Activated CD4-positive, alpha-beta memory T cell treated with anti-CD3 and anti-CD28 coated beads, Interleukin-2, amount 10 ng/mL, durations not matched to agents 7 days and 5 days (primary cell): ENCODE results near the gene NKD1. TPM values are rescaled to one million over a fixed set of nuclear protein-coding genes. Genes with fewer than 3 reads are reported as not detected.

Experiments used
- CTCF ChIA-PET: fragments of 350-600 bp; sonication (Branson Sonifier 250); formaldehyde crosslinking; loops from one replicate; lab custom pipeline; 2021; ENCODE audit warnings: antibody characterized with exemption, inconsistent platforms; lab: Charles Lee
- POLR2A ChIA-PET: fragments of 350-600 bp; sonication (Branson Sonifier 250); formaldehyde crosslinking; loops from one replicate; lab custom pipeline; 2021; ENCODE audit warnings: antibody characterized with exemption; lab: Charles Lee
- DNase-seq: peaks from one replicate; pipeline ENCODE4 v3.0.0-alpha.2; 2020
- H3K27ac Mint-ChIP-seq: one replicate; pipeline ENCODE4 v1.8.0; 2021; ENCODE audit warnings: mild to moderate bottlenecking, mixed read lengths
- H3K27me3 Mint-ChIP-seq: one replicate; pipeline ENCODE4 v1.8.0; 2021; ENCODE audit warnings: mixed read lengths
- H3K36me3 Mint-ChIP-seq: one replicate; pipeline ENCODE4 v1.8.0; 2021; ENCODE audit warnings: low read depth, mixed read lengths
- H3K4me1 Mint-ChIP-seq: one replicate; pipeline ENCODE4 v1.8.0; 2021; ENCODE audit warnings: mixed read lengths
- H3K4me3 Mint-ChIP-seq: one replicate; pipeline ENCODE4 v1.8.0; 2021; ENCODE audit warnings: mild to moderate bottlenecking, mixed read lengths
- H3K9me3 Mint-ChIP-seq: one replicate; pipeline ENCODE4 v1.8.0; 2021; ENCODE audit warnings: mixed read lengths
- total RNA-seq, 2 experiments: library from RNA; stranded (reverse); gene quantifications; one replicate each; pipeline ENCODE4 v1.2.3, GENCODE V29; 2021

NKD1 gene
- total RNA-seq, 2 experiments from 2014 or later, result 0.95 to 1.9 TPM

DNA sequence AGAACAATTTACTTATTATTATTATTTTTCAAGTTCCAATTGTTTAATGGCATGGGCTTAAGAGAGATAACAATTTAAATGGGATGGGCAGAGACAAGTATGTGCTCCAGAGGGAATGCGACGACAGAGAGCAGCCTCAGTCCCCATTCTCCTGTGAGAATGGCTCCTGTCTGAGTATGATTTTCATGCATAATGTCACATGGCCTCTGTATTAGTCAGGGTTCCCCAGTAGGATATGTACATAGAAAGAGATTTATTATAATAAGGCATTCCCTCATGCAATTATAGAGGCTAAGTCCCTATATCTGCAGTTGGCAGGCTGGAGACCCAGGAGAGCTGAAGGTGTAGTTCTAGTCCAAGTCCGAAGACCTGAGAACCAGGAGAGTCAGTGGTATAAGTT lies 22.9 kb upstream of the NKD1 start:
- H3K27ac Mint-ChIP-seq, result no peak overlapping the region
- H3K36me3 Mint-ChIP-seq, result no peaks in the 10 kb centered on the region
- peaks cover 16% of the 10 kb centered on the region for H3K9me3 Mint-ChIP-seq
- no peak for DNase-seq
- no peak overlapping the region for H3K4me3 Mint-ChIP-seq
- peaks cover 20% of the 10 kb centered on the region for H3K27me3 Mint-ChIP-seq
- POLR2A ChIA-PET, result no interaction called here
- CTCF ChIA-PET, result interaction anchor here (0.6 kb wide), 1 partner anchor 141 kb away, joined by 4 read pairs; no protein-coding TSS in a partner anchor
- no peaks in the 10 kb centered on the region for H3K4me1 Mint-ChIP-seq

DNA sequence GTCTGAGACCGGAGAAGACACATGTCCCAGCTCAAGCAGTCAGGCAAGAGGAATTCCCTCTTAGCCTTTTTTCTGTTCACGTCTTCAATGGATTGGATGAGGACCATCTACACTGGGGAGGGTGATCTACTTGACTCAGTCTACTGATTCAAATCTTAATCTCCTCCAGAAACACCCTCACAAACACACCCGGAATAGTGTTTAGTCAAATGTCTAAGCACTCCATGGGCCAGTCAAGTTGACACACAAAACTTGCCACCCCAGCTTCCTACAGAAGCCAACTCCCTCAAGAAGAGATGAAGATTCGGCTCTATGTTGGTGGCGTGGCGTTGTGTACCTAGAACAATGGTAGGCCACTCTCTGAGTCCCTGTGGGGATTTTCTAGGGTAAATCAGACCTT lies 22.5 kb upstream of the NKD1 start:
- no peak for DNase-seq
- H3K4me1 Mint-ChIP-seq, result no peaks in the 10 kb centered on the region
- no peaks in the 10 kb centered on the region for H3K36me3 Mint-ChIP-seq
- H3K9me3 Mint-ChIP-seq, result peaks cover 17% of the 10 kb centered on the region
- ChIA-PET POLR2A (no interaction called here), CTCF (no interaction called here)
- no peak overlapping the region for H3K4me3 Mint-ChIP-seq
- H3K27me3 Mint-ChIP-seq, result peaks cover 21% of the 10 kb centered on the region
- H3K27ac Mint-ChIP-seq, result no peak overlapping the region

DNA sequence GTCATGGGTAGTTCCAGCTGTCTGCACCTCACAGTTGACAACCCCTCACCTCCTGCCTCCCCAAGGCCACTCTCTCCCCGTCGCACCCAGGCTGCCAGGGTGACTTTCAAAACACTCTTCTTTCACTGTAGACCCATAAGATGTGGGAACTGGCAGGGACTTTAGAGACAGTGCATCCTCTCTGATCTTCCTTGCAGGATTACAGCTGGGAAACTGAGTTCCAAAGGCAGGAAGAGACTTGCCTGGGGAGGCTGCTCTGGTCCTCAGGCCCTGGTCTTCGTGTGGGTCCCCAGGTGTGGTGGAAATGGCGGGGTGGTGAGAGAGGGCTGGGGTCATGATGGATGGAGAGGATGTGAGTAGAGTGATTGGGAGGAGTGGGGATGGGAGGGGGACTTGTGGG lies 21.9 kb upstream of the NKD1 start:
- H3K4me3 Mint-ChIP-seq, result no peak overlapping the region
- no peak for DNase-seq
- H3K36me3 Mint-ChIP-seq, result no peaks in the 10 kb centered on the region
- peaks cover 17% of the 10 kb centered on the region for H3K9me3 Mint-ChIP-seq
- no peak overlapping the region for H3K27ac Mint-ChIP-seq
- POLR2A ChIA-PET, result no interaction called here
- no peaks in the 10 kb centered on the region for H3K4me1 Mint-ChIP-seq
- peaks cover 19% of the 10 kb centered on the region for H3K27me3 Mint-ChIP-seq
- CTCF ChIA-PET, result no interaction called here

DNA sequence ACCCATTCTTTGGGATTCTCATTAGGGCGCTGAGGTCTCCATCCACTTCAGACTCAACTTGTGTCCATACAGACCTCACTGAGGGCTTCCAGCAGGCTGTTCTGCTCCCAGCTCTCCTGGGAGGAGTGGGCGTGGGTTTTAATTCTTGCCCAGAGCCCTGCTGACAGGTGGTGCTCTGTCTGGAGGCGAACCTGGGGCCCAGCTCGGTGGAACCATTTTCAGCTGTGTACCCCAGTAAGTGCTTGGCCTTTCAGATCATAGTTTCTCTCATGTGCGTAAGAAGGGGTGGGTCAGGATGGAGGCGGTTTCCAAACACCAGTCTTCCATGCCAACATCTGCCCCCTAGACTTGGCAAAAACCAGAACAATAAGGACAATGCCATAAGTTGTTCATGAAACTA lies 21.4 kb upstream of the NKD1 start:
- Mint-ChIP-seq H3K4me3 (no peak overlapping the region), H3K36me3 (no peaks in the 10 kb centered on the region), H3K27ac (no peak overlapping the region), H3K9me3 (peaks cover 17% of the 10 kb centered on the region), H3K4me1 (no peaks in the 10 kb centered on the region), H3K27me3 (peaks cover 21% of the 10 kb centered on the region)
- DNase-seq, result no peak
- POLR2A ChIA-PET, result no interaction called here
- CTCF ChIA-PET, result no interaction called here

DNA sequence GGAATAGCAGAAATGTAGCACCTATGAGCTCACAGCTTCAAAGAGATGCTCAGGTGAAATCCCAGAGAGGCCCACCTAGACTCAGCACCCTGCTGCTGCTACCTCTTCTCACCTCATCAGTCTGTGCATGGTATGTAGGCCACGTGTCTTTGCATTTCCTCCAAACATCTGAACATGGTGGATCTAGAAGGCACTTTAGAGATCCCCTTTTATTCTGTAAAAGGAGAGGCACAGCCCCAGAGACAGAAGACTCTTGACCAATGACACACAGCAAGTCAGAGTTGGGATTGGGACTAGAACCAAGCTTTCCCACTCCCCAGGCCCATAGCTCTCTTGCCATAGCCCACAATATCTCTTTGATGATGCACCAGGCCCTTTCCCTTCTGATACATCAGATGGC lies 19.4 kb upstream of the NKD1 start:
- H3K4me1 Mint-ChIP-seq, result no peaks in the 10 kb centered on the region
- no peak for DNase-seq
- CTCF ChIA-PET, result no interaction called here
- H3K27me3 Mint-ChIP-seq, result peaks cover 23% of the 10 kb centered on the region
- no peak overlapping the region for H3K27ac Mint-ChIP-seq
- POLR2A ChIA-PET, result no interaction called here
- no peak overlapping the region for H3K4me3 Mint-ChIP-seq
- H3K36me3 Mint-ChIP-seq, result no peaks in the 10 kb centered on the region
- peaks cover 17% of the 10 kb centered on the region for H3K9me3 Mint-ChIP-seq

DNA sequence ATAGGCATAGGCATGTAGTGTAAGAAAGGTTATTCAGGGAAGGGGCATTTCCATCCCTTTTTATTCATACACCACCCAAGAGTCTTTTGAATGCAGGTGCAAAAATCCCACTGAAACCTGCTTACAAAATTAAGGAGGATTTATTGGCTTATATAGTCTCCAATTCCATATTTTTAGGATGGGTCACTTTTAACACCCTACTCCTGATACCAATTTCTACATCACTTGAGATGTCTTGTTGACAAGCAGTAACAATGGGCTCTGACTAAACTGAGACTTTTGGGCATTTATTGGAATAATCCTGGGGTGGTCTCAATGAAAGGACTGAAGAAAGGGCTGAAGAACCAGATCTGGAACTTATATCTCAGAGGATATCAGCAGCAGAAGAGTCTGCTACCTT lies 18.9 kb upstream of the NKD1 start:
- Mint-ChIP-seq H3K27ac (no peak overlapping the region), H3K9me3 (peaks cover 17% of the 10 kb centered on the region), H3K27me3 (peaks cover 23% of the 10 kb centered on the region), H3K4me1 (no peaks in the 10 kb centered on the region), H3K36me3 (no peaks in the 10 kb centered on the region), H3K4me3 (no peak overlapping the region)
- no peak for DNase-seq
- POLR2A ChIA-PET, result no interaction called here
- CTCF ChIA-PET, result no interaction called here

GRCh38 chr16:50530277-50531236 lies 17.6 kb upstream of the NKD1 start:
- Mint-ChIP-seq H3K4me3 (no peak overlapping the region), H3K36me3 (no peaks in the 10 kb centered on the region), H3K4me1 (no peaks in the 10 kb centered on the region), H3K9me3 (peaks cover 17% of the 10 kb centered on the region), H3K27ac (no peak overlapping the region), H3K27me3 (peaks cover 21% of the 10 kb centered on the region)
- POLR2A ChIA-PET, result no interaction called here
- CTCF ChIA-PET, result no interaction called here
- no peak for DNase-seq

DNA sequence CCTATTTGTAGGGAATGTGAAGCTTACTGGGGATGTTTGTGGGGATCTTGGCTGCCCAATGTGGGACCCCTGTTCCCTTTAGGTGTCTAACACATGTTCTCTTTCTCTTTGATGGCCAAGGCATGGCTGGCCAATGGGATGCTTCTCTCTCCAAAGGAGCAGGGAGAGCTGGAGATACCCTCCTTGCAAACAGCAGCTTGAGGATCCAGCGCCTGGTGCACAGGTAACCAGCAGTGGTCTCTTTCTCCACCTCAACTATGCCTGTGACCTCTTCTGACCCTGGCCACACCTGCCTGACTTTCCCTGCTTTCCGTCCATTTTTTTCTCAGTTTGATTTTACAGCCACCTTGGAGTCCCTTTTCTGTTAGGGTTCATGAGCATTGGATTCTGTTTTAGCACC lies 16.8 kb upstream of the NKD1 start:
- Mint-ChIP-seq H3K4me1 (no peaks in the 10 kb centered on the region), H3K36me3 (no peaks in the 10 kb centered on the region), H3K27me3 (peaks cover 19% of the 10 kb centered on the region), H3K4me3 (no peak overlapping the region), H3K9me3 (peaks cover 17% of the 10 kb centered on the region), H3K27ac (no peak overlapping the region)
- ChIA-PET CTCF (no interaction called here), POLR2A (no interaction called here)
- no peak for DNase-seq

GRCh38 chr16:50531901-50532300 lies 16.3 kb upstream of the NKD1 start:
- H3K4me1 Mint-ChIP-seq, result no peaks in the 10 kb centered on the region
- H3K27ac Mint-ChIP-seq, result no peak overlapping the region

DNA sequence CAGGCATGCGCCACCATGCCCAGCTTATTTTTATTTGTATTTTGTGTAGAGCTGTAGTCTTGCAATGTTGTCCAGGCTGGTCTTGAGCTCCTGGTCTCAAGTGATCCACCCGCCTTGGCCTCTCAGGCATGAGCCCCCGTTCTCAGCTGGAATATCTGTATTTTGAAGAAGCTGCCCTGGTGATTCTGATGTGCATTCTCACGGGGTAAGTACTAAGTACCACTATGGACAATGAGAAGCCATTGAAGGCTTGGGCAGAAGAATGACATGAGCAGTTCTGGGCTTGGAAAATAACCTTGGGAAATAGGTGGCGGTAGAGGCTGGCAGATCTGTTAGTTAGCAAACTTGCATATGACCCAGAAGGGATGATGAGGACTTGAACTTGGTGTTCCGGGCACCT lies 15.6 kb upstream of the NKD1 start:
- Mint-ChIP-seq H3K36me3 (no peaks in the 10 kb centered on the region), H3K4me1 (no peaks in the 10 kb centered on the region), H3K9me3 (peaks cover 17% of the 10 kb centered on the region), H3K27me3 (peaks cover 19% of the 10 kb centered on the region), H3K27ac (no peak overlapping the region), H3K4me3 (no peak overlapping the region)
- ChIA-PET POLR2A (no interaction called here), CTCF (no interaction called here)
- DNase-seq, result no peak

More at GRCh38 chr16:50531901-50532300, 16.3 kb upstream of the NKD1 start:
- DNase-seq, result no peak
- POLR2A ChIA-PET, result no interaction called here
- H3K27me3 Mint-ChIP-seq, result peaks cover 19% of the 10 kb centered on the region
- CTCF ChIA-PET, result no interaction called here
- H3K9me3 Mint-ChIP-seq, result peaks cover 17% of the 10 kb centered on the region
- no peak overlapping the region for H3K4me3 Mint-ChIP-seq
- H3K36me3 Mint-ChIP-seq, result no peaks in the 10 kb centered on the region

- no peak for DNase-seq
- H3K27me3 Mint-ChIP-seq, result peaks cover 19% of the 10 kb centered on the region
- no peak overlapping the region for H3K27ac Mint-ChIP-seq
- no peak overlapping the region for H3K4me3 Mint-ChIP-seq
- ChIA-PET POLR2A (no interaction called here), CTCF (no interaction called here)
- no peaks in the 10 kb centered on the region for H3K36me3 Mint-ChIP-seq
- H3K9me3 Mint-ChIP-seq, result peaks cover 15% of the 10 kb centered on the region
- H3K4me1 Mint-ChIP-seq, result no peaks in the 10 kb centered on the region
These were observed 14.9 kb upstream of the NKD1 start for GRCh38 chr16:50533317-50533716.

DNA sequence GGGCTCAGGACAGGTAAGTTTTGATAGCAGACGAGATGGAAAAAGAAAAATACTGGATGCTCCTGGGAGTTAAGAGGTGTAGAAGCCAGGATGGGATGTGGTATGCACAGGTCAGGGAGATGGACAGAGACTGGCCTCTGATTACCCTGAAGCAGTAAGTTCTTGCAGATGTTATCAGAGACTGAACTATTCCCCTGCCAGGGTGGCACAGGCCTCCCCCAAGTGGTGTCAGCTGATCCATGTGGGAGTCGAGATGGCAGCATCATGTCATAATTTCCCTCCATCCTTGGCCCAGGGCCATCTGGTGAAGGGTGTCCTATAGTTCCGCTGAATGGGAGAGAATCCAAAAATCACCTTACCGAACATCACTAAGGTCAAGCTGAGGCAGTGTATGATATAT lies 14.1 kb upstream of the NKD1 start:
- Mint-ChIP-seq H3K9me3 (peaks cover 9% of the 10 kb centered on the region), H3K4me1 (no peaks in the 10 kb centered on the region), H3K4me3 (no peak overlapping the region), H3K27me3 (peaks cover 13% of the 10 kb centered on the region), H3K36me3 (no peaks in the 10 kb centered on the region), H3K27ac (no peak overlapping the region)
- DNase-seq, result no peak
- ChIA-PET POLR2A (no interaction called here), CTCF (no interaction called here)

GRCh38 chr16:50534556-50534955 lies 13.6 kb upstream of the NKD1 start:
- Mint-ChIP-seq H3K4me1 (no peaks in the 10 kb centered on the region), H3K4me3 (no peak overlapping the region), H3K9me3 (peaks cover 6% of the 10 kb centered on the region), H3K27me3 (peaks cover 11% of the 10 kb centered on the region), H3K36me3 (no peaks in the 10 kb centered on the region), H3K27ac (no peak overlapping the region)
- ChIA-PET POLR2A (no interaction called here), CTCF (no interaction called here)
- no peak for DNase-seq

DNA sequence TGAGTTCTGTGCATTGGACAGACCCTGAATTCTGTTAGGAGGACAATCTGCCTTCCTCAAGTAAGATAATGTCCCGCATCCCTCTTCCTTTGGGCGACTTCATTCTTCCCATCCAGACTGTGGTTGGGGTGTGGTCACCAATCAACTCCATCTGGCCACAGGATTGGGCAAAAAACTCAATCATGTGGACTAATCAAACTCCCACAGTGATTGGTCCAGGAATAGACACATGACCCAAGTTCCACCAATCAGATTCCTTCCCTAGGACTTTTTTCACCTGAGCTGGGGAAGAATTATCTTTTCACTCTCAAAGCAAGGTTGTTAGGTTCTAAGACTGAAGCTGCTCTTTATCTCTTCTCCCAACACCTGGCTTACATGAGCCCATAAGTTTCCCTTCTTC lies 13.2 kb upstream of the NKD1 start:
- Mint-ChIP-seq H3K27ac (no peak overlapping the region), H3K9me3 (peaks cover 4% of the 10 kb centered on the region), H3K4me1 (no peaks in the 10 kb centered on the region), H3K36me3 (no peaks in the 10 kb centered on the region), H3K4me3 (no peak overlapping the region), H3K27me3 (peaks cover 10% of the 10 kb centered on the region)
- ChIA-PET CTCF (no interaction called here), POLR2A (no interaction called here)
- DNase-seq, result no peak
